ENCODE results near the gene MCC.

GRCh38 chr5:113026211-113026610 lies 462.0 kb downstream of the MCC start:
- TF ChIP-seq POLR2A (IDR thresholded peaks at IDR 0.05) (no peak), CTCF (IDR thresholded peaks at IDR 0.05) (no peak)
